MG63 (cell line): ENCODE data around the gene UBL5. TPM values are rescaled to one million over a fixed set of nuclear protein-coding genes. Genes with fewer than 3 reads are reported as not detected.
"Not testable (repeated sequence)": the region's sequence is repeated elsewhere in the genome, so short reads cannot be mapped to it uniquely, and the experiment has no call there.

Source experiments
- DNase-seq: peaks from one replicate; pipeline ENCODE4 v3.0.0-alpha.2; 2020
- H3K27me3 ChIP-seq: fragments of 250-450 bp; sonication (Bioruptor Pico); 2 replicates; pipeline ENCODE4 v1.5.1; 2020; ENCODE audit warnings: mild to moderate bottlenecking, moderate library complexity
- H3K36me3 ChIP-seq: fragments of 250-450 bp; sonication (Bioruptor Pico); 2 replicates; pipeline ENCODE4 v1.5.1; 2020; ENCODE audit warnings: mild to moderate bottlenecking, moderate library complexity
- H3K4me3 ChIP-seq: fragments of 250-450 bp; sonication (Bioruptor Pico); 2 replicates; pipeline ENCODE4 v1.5.1; 2020; ENCODE audit warnings: mild to moderate bottlenecking, moderate library complexity
- H3K9me3 ChIP-seq: fragments of 250-450 bp; sonication (Bioruptor Pico); 2 replicates; pipeline ENCODE4 v1.5.1; 2020; ENCODE audit warnings: mild to moderate bottlenecking, moderate library complexity
- total RNA-seq: library from RNA; depleted of rRNA; stranded (reverse); fragments of >200 nt; shearing (Covaris generic); gene quantifications from 2 replicates; pipeline ENCODE4 v1.2.3, GENCODE V29; 2014; ENCODE audit warnings: low replicate concordance

Gene UBL5
- total RNA-seq, 1 experiment from 2014 or later: 237 TPM

GRCh38 chr19:9799162-9799561 lies 28.6 kb upstream of the UBL5 start:
- no peaks in the 10 kb centered on the region for H3K9me3 ChIP-seq
- peaks cover 11% of the 10 kb centered on the region for H3K36me3 ChIP-seq
- H3K27me3 ChIP-seq: no peaks in the 10 kb centered on the region
- no peak for DNase-seq
- H3K4me3 ChIP-seq: no peak overlapping the region

GRCh38 chr19:9801976-9802375 lies 25.7 kb upstream of the UBL5 start:
- H3K27me3 ChIP-seq: no peaks in the 10 kb centered on the region
- no peak overlapping the region for H3K4me3 ChIP-seq
- no peak for DNase-seq
- peaks cover 33% of the 10 kb centered on the region for H3K36me3 ChIP-seq
- no peaks in the 10 kb centered on the region for H3K9me3 ChIP-seq

GRCh38 chr19:9806803-9807202 lies 20.9 kb upstream of the UBL5 start:
- H3K36me3 ChIP-seq: peaks cover 78% of the 10 kb centered on the region
- no peaks in the 10 kb centered on the region for H3K9me3 ChIP-seq
- no peak overlapping the region for H3K4me3 ChIP-seq
- no peak for DNase-seq
- no peaks in the 10 kb centered on the region for H3K27me3 ChIP-seq

- Histone ChIP-seq H3K36me3 (peaks cover 85% of the 10 kb centered on the region), H3K27me3 (no peaks in the 10 kb centered on the region), H3K4me3 (no peak overlapping the region), H3K9me3 (no peaks in the 10 kb centered on the region)
- DNase-seq: no peak
Observed at GRCh38 chr19:9808855-9809824, 18.6 kb upstream of the UBL5 start.

GRCh38 chr19:9811139-9811538 lies 16.6 kb upstream of the UBL5 start:
- Histone ChIP-seq H3K9me3 (peaks cover 9% of the 10 kb centered on the region), H3K4me3 (no peak overlapping the region), H3K36me3 (peaks cover 90% of the 10 kb centered on the region), H3K27me3 (no peaks in the 10 kb centered on the region)
- DNase-seq: no peak

- DNase-seq: no peak
- Histone ChIP-seq H3K27me3 (no peaks in the 10 kb centered on the region), H3K36me3 (peaks cover 47% of the 10 kb centered on the region), H3K4me3 (peak overlapping the region; percentile 89), H3K9me3 (peaks cover 19% of the 10 kb centered on the region)
Observed at GRCh38 chr19:9818175-9818733, 9.5 kb upstream of the UBL5 start.

GRCh38 chr19:9818734-9819595 lies 8.8 kb upstream of the UBL5 start, which contains the start of gene FBXL12:
TSS of gene FBXL12 (minus strand) at chr19:9819079. CDS start at chr19:9818813, 266 bp downstream.
- Histone ChIP-seq H3K36me3 (peaks cover 40% of the 10 kb centered on the region), H3K9me3 (peaks cover 19% of the 10 kb centered on the region), H3K27me3 (no peaks in the 10 kb centered on the region), H3K4me3 (peak within 1 kb of the TSS; percentile 89)
- peak; percentile 100 for DNase-seq

GRCh38 chr19:9819596-9819909 lies 8.2 kb upstream of the UBL5 start:
- peaks cover 36% of the 10 kb centered on the region for H3K36me3 ChIP-seq
- H3K4me3 ChIP-seq: peak overlapping the region; percentile 10
- peak; percentile 100 for DNase-seq
- peaks cover 19% of the 10 kb centered on the region for H3K9me3 ChIP-seq
- no peaks in the 10 kb centered on the region for H3K27me3 ChIP-seq

GRCh38 chr19:9820034-9820433 lies 7.7 kb upstream of the UBL5 start:
- Histone ChIP-seq H3K36me3 (peaks cover 35% of the 10 kb centered on the region), H3K4me3 (peak overlapping the region; percentile 10), H3K9me3 (peaks cover 15% of the 10 kb centered on the region)
- not testable (repeated sequence) for H3K27me3 ChIP-seq, DNase-seq

- no peak for DNase-seq
Observed at GRCh38 chr19:9823816-9824215, 3.9 kb upstream of the UBL5 start.

GRCh38 chr19:9828551-9829063 lies 889 bp downstream of the UBL5 start:
- H3K9me3 ChIP-seq: no peaks in the 10 kb centered on the region
- peaks cover 6% of the 10 kb centered on the region; the same call in 1 of the 2 replicates for H3K36me3 ChIP-seq
- H3K27me3 ChIP-seq: no peaks in the 10 kb centered on the region
- peak overlapping the region; percentile 91 for H3K4me3 ChIP-seq
- no peak for DNase-seq

More at GRCh38 chr19:9823816-9824215, 3.9 kb upstream of the UBL5 start:
- no peak overlapping the region for H3K4me3 ChIP-seq
- peaks cover 3% of the 10 kb centered on the region for H3K36me3 ChIP-seq
- H3K27me3 ChIP-seq: no peaks in the 10 kb centered on the region
- no peaks in the 10 kb centered on the region for H3K9me3 ChIP-seq

GRCh38 chr19:9834307-9834725 lies 6.6 kb downstream of the UBL5 start:
- peak overlapping the region; percentile 75 for H3K4me3 ChIP-seq
- peaks cover 26% of the 10 kb centered on the region for H3K36me3 ChIP-seq
- no peak for DNase-seq

GRCh38 chr19:9834726-9835506 lies 7.2 kb downstream of the UBL5 start, which contains the start of gene PIN1:
TSS of gene PIN1 (plus strand) at chr19:9835318. CDS start at chr19:9835345, 27 bp downstream.
- no peaks in the 10 kb centered on the region for H3K27me3 ChIP-seq
- peaks cover 32% of the 10 kb centered on the region for H3K36me3 ChIP-seq
- peak within 1 kb of the TSS; percentile 75 for H3K4me3 ChIP-seq
- DNase-seq: peak; percentile 100
- H3K9me3 ChIP-seq: no peaks in the 10 kb centered on the region

More at GRCh38 chr19:9834307-9834725, 6.6 kb downstream of the UBL5 start:
- Histone ChIP-seq H3K9me3 (no peaks in the 10 kb centered on the region), H3K27me3 (no peaks in the 10 kb centered on the region)

- Histone ChIP-seq H3K9me3 (no peaks in the 10 kb centered on the region), H3K27me3 (no peaks in the 10 kb centered on the region), H3K4me3 (peak overlapping the region; percentile 75), H3K36me3 (peaks cover 39% of the 10 kb centered on the region)
- DNase-seq: no peak
Observed at GRCh38 chr19:9835507-9835949, 7.8 kb downstream of the UBL5 start.

GRCh38 chr19:9836021-9836420 lies 8.3 kb downstream of the UBL5 start:
- Histone ChIP-seq H3K36me3 (peaks cover 41% of the 10 kb centered on the region), H3K27me3 (no peaks in the 10 kb centered on the region), H3K4me3 (peak overlapping the region; percentile 75), H3K9me3 (no peaks in the 10 kb centered on the region)
- peak; percentile 35 for DNase-seq

GRCh38 chr19:9838324-9838723 lies 10.6 kb downstream of the UBL5 start:
- Histone ChIP-seq H3K27me3 (no peaks in the 10 kb centered on the region), H3K36me3 (peaks cover 64% of the 10 kb centered on the region), H3K9me3 (no peaks in the 10 kb centered on the region; the same call in 1 of the 2 replicates), H3K4me3 (no peak overlapping the region)
- no peak for DNase-seq
